Breast epithelium (tissue), 3 donors: Measurements from ENCODE around the gene DCANP1.

ENCODE experiments used
- CTCF ChIP-seq, 3 donors: fragments of 450-650 bp; IDR thresholded peaks; one replicate each; pipeline ENCODE4 v1.5.1; 2016 to 2017; ENCODE audit warnings: antibody characterized with exemption in 3 of 3, mild to moderate bottlenecking in 3 of 3, moderate library complexity in 3 of 3
- POLR2A ChIP-seq: fragments of 450-650 bp; IDR thresholded peaks from one replicate; pipeline ENCODE4 v1.6.1; 2016; ENCODE audit warnings: antibody characterized with exemption, mild to moderate bottlenecking, moderate library complexity
- POLR2AphosphoS5 ChIP-seq, 3 donors: sonication (generic); formaldehyde crosslinking; IDR thresholded peaks; one replicate each; pipeline ENCODE4 v1.6.1; 2017; ENCODE audit warnings: antibody characterized with exemption in 3 of 3

GRCh38 chr5:135461481-135462151 lies 14.5 kb upstream of the DCANP1 start:
- TF ChIP-seq CTCF (IDR thresholded peaks at IDR 0.05) (no peak), POLR2A (no peak), POLR2AphosphoS5 (IDR thresholded peaks at IDR 0.05) (no peak)
